Parathyroid adenoma (tissue), 2 donors: ENCODE results near the gene TCF7.

ENCODE experiments used
- H2AFZ ChIP-seq: fragments of 300-600 bp; sonication (generic); one replicate; pipeline ENCODE4 v1.7.0; 2017; ENCODE audit warnings: antibody characterized with exemption, mild to moderate bottlenecking
- H3K27ac ChIP-seq: fragments of 300-600 bp; sonication (generic); one replicate; pipeline ENCODE4 v1.7.0; 2017
- H3K27me3 ChIP-seq: fragments of 300-600 bp; sonication (generic); one replicate; pipeline ENCODE4 v1.7.0; 2017; ENCODE audit warnings: low read length; ENCODE audit not compliant: control insufficient read depth, insufficient read depth
- H3K36me3 ChIP-seq: fragments of 300-600 bp; sonication (generic); one replicate; pipeline ENCODE4 v1.7.0; 2017; ENCODE audit warnings: low read length; ENCODE audit not compliant: control insufficient read depth, insufficient read depth
- H3K4me1 ChIP-seq: fragments of 300-600 bp; sonication (generic); one replicate; pipeline ENCODE4 v1.7.0; 2017; ENCODE audit warnings: control low read depth
- H3K4me2 ChIP-seq: fragments of 300-600 bp; sonication (generic); one replicate; pipeline ENCODE4 v1.7.0; 2017; ENCODE audit warnings: low read length
- H3K4me3 ChIP-seq: fragments of 300-600 bp; sonication (generic); one replicate; pipeline ENCODE4 v1.7.0; 2017; ENCODE audit warnings: low read depth, low read length
- H3K79me2 ChIP-seq: fragments of 300-600 bp; sonication (generic); one replicate; pipeline ENCODE4 v1.7.0; 2017; ENCODE audit warnings: control low read depth
- H3K9ac ChIP-seq: fragments of 300-600 bp; sonication (generic); one replicate; pipeline ENCODE4 v1.7.0; 2017; ENCODE audit warnings: mild to moderate bottlenecking
- H3K9me3 ChIP-seq: fragments of 300-600 bp; sonication (generic); one replicate; pipeline ENCODE4 v1.7.0; 2017; ENCODE audit warnings: low read length; ENCODE audit not compliant: control insufficient read depth
- CTCF ChIP-seq: fragments of 300-600 bp; sonication (generic); IDR thresholded peaks from one replicate; pipeline ENCODE4 v1.7.0; 2017; ENCODE audit warnings: antibody characterized with exemption, mild to moderate bottlenecking
- donor health status: primary hyperparathyroidism.

TCF7 gene

GRCh38 chr5:134135091-134135655, 20.7 kb downstream of the TCF7 start:
- Histone ChIP-seq H3K9ac (no peak overlapping the region), H3K4me3 (no peak overlapping the region), H3K79me2 (peaks cover 14% of the 10 kb centered on the region), H3K27ac (no peak overlapping the region), H3K36me3 (no peaks in the 10 kb centered on the region), H3K4me1 (peaks cover 14% of the 10 kb centered on the region), H3K27me3 (no peaks in the 10 kb centered on the region), H3K4me2 (no peak overlapping the region), H2AFZ (no peak overlapping the region), H3K9me3 (no peaks in the 10 kb centered on the region)
- no peak for TF ChIP-seq CTCF

GRCh38 chr5:134136221-134136631, 21.7 kb downstream of the TCF7 start:
- Histone ChIP-seq H3K27ac (no peak overlapping the region), H2AFZ (no peak overlapping the region), H3K4me1 (peaks cover 14% of the 10 kb centered on the region), H3K4me2 (no peak overlapping the region), H3K27me3 (no peaks in the 10 kb centered on the region), H3K79me2 (peaks cover 20% of the 10 kb centered on the region), H3K36me3 (no peaks in the 10 kb centered on the region), H3K4me3 (no peak overlapping the region), H3K9me3 (no peaks in the 10 kb centered on the region), H3K9ac (no peak overlapping the region)
- TF ChIP-seq CTCF: no peak

- Histone ChIP-seq H2AFZ (no peak overlapping the region), H3K79me2 (peaks cover 21% of the 10 kb centered on the region), H3K27me3 (no peaks in the 10 kb centered on the region), H3K9me3 (no peaks in the 10 kb centered on the region), H3K36me3 (no peaks in the 10 kb centered on the region), H3K4me2 (no peak overlapping the region), H3K27ac (no peak overlapping the region), H3K4me3 (no peak overlapping the region), H3K9ac (no peak overlapping the region), H3K4me1 (peaks cover 14% of the 10 kb centered on the region)
- no peak for TF ChIP-seq CTCF
Observed at GRCh38 chr5:134136771-134137170, 22.3 kb downstream of the TCF7 start.

- no peak for TF ChIP-seq CTCF
- H3K4me1 ChIP-seq: peaks cover 3% of the 10 kb centered on the region
Observed at GRCh38 chr5:134138416-134139376, 24.2 kb downstream of the TCF7 start.

More at GRCh38 chr5:134138416-134139376, 24.2 kb downstream of the TCF7 start:
- H3K27ac ChIP-seq: no peak overlapping the region
- no peak overlapping the region for H2AFZ ChIP-seq
- H3K4me2 ChIP-seq: no peak overlapping the region
- H3K36me3 ChIP-seq: no peaks in the 10 kb centered on the region
- no peak overlapping the region for H3K9ac ChIP-seq
- no peaks in the 10 kb centered on the region for H3K9me3 ChIP-seq
- H3K27me3 ChIP-seq: no peaks in the 10 kb centered on the region
- no peak overlapping the region for H3K4me3 ChIP-seq
- peaks cover 30% of the 10 kb centered on the region for H3K79me2 ChIP-seq
